IMR-90 (cell line): ENCODE data around the gene GOLIM4. TPM values are rescaled to one million over a fixed set of nuclear protein-coding genes. Genes with fewer than 3 reads are reported as not detected.
A peak's percentile ranks its signal among the peaks of the same experiment; 100 is the strongest.

Experiments used
- ATAC-seq: fragments of 200-7000 bp; cut with Tn5 transposase; 2 replicates; pipeline ENCODE4 v1.9.1; 2020; ENCODE audit warnings: low read depth, mild to moderate bottlenecking, moderate library complexity
- BruUV-seq: library from RNA; stranded (reverse); fragments of 400-500 nt; replicated peaks from 2 replicates; lab custom pipeline; 2021; lab: Mats Ljungman, UMichigan
- CTCF ChIA-PET: fragments of 300-600 bp; formaldehyde crosslinking; extraction: SDS; loops from one replicate; lab custom pipeline; 2021; ENCODE audit warnings: antibody characterized with exemption; lab: Yijun Ruan, JAX
- POLR2A ChIA-PET: fragments of 300-600 bp; sonication (Branson Sonifier 250); formaldehyde crosslinking; loops from one replicate; lab custom pipeline; 2022; ENCODE audit warnings: antibody characterized with exemption; ENCODE audit not compliant: unreplicated experiment; lab: Charles Lee
- DNase-seq: peaks from one replicate; pipeline ENCODE4 v3.0.0; 2013
- H2AFZ ChIP-seq: replicated peaks from 2 replicates; pipeline ENCODE3; 2013; ENCODE audit warnings: low read length, mild to moderate bottlenecking; ENCODE audit not compliant: poor library complexity
- H2AK5ac ChIP-seq: 2 replicates; pipeline ENCODE4 v1.6.1; 2013; ENCODE audit warnings: low read depth, low read length, inconsistent platforms
- H2AK9ac ChIP-seq: replicated peaks from 2 replicates; pipeline ENCODE3; 2013; ENCODE audit warnings: mild to moderate bottlenecking, low read depth, low read length, moderate library complexity; ENCODE audit not compliant: poor library complexity
- H2BK120ac ChIP-seq: 2 replicates; pipeline ENCODE4 v1.6.1; 2013; ENCODE audit warnings: low read depth, low read length, inconsistent platforms
- H2BK15ac ChIP-seq: 3 replicates; pipeline ENCODE4 v1.6.1; 2013; ENCODE audit warnings: low read depth, low read length, inconsistent platforms
- H2BK20ac ChIP-seq: 2 replicates; pipeline ENCODE4 v1.6.1; 2013; ENCODE audit warnings: low read depth, mild to moderate bottlenecking, inconsistent platforms, low read length, moderate library complexity
- H2BK5ac ChIP-seq: 2 replicates; pipeline ENCODE4 v1.6.1; 2013; ENCODE audit warnings: mild to moderate bottlenecking, low read depth, low read length, inconsistent platforms; ENCODE audit not compliant: poor library complexity, severe bottlenecking
- H3K14ac ChIP-seq: replicated peaks from 2 replicates; pipeline ENCODE4 v1.6.1; 2013; ENCODE audit warnings: low read depth, low read length, inconsistent platforms
- H3K18ac ChIP-seq: 2 replicates; pipeline ENCODE4 v1.6.1; 2013; ENCODE audit warnings: low read depth, low read length, control low read depth
- H3K23ac ChIP-seq: 2 replicates; pipeline ENCODE4 v1.6.1; 2013; ENCODE audit warnings: low read depth, low read length, inconsistent platforms
- H3K27ac ChIP-seq: 2 replicates; pipeline ENCODE4 v1.5.1; 2013; ENCODE audit warnings: mild to moderate bottlenecking, control low read depth, low read length; ENCODE audit not compliant: insufficient read depth
- H3K27me3 ChIP-seq: 2 replicates; pipeline ENCODE4 v1.6.1; 2013; ENCODE audit warnings: low read length; ENCODE audit not compliant: control insufficient read depth, insufficient read depth
- H3K36me3 ChIP-seq: 2 replicates; pipeline ENCODE4 v1.6.1; 2013; ENCODE audit warnings: low read length, mixed read lengths; ENCODE audit not compliant: control insufficient read depth, insufficient read depth
- H3K4ac ChIP-seq: 2 replicates; pipeline ENCODE4 v1.6.1; 2013; ENCODE audit warnings: low read depth, low read length, inconsistent platforms
- H3K4me1 ChIP-seq: 2 replicates; pipeline ENCODE4 v1.6.1; 2013; ENCODE audit warnings: low read length, mixed read lengths; ENCODE audit not compliant: control insufficient read depth, insufficient read depth
- H3K4me2 ChIP-seq: 2 replicates; pipeline ENCODE4 v1.6.1; 2013; ENCODE audit warnings: low read depth, mild to moderate bottlenecking, control low read depth, low read length, moderate library complexity
- H3K4me3 ChIP-seq: 2 replicates; pipeline ENCODE4 v1.5.1; 2013; ENCODE audit warnings: low read depth, mild to moderate bottlenecking, control low read depth, low read length, moderate library complexity; ENCODE audit not compliant: insufficient read depth
- H3K56ac ChIP-seq: 2 replicates; pipeline ENCODE4 v1.6.1; 2013; ENCODE audit warnings: low read length, inconsistent platforms; ENCODE audit not compliant: insufficient read depth; ENCODE audit errors: extremely low read depth
- H3K79me1 ChIP-seq, 2 experiments: 2 replicates each; pipeline ENCODE4 v1.6.1; 2013; ENCODE audit warnings: low read length in 2 of 2, inconsistent platforms in 1 of 2, low read depth in 1 of 2
- H3K9ac ChIP-seq: 2 replicates; pipeline ENCODE4 v1.6.1; 2013; ENCODE audit warnings: low read depth, low read length, control low read depth
- H3K9me1 ChIP-seq: 2 replicates; pipeline ENCODE4 v1.6.1; 2013; ENCODE audit warnings: low read length, inconsistent platforms; ENCODE audit not compliant: insufficient read depth
- H3K9me3 ChIP-seq: 2 replicates; pipeline ENCODE4 v1.6.1; 2013; ENCODE audit warnings: low read length; ENCODE audit not compliant: control insufficient read depth, insufficient read depth
- H4K20me1 ChIP-seq: 2 replicates; pipeline ENCODE4 v1.6.1; 2013; ENCODE audit warnings: low read length, inconsistent platforms; ENCODE audit not compliant: insufficient read depth
- H4K5ac ChIP-seq: 2 replicates; pipeline ENCODE4 v1.6.1; 2013; ENCODE audit warnings: mild to moderate bottlenecking, low read depth, low read length, control low read depth
- H4K8ac ChIP-seq, 2 experiments: 2 replicates each; pipeline ENCODE4 v1.6.1; 2013; ENCODE audit warnings: low read depth in 2 of 2, low read length in 2 of 2, control low read depth in 1 of 2, inconsistent platforms in 1 of 2
- H4K91ac ChIP-seq: 2 replicates; pipeline ENCODE4 v1.6.1; 2013; ENCODE audit warnings: low read depth, low read length, inconsistent platforms; ENCODE audit not compliant: insufficient read depth
- BHLHE40 ChIP-seq: fragments of 150-350 bp; IDR thresholded peaks from 2 replicates; pipeline ENCODE4 v1.6.1; 2016; ENCODE audit warnings: mild to moderate bottlenecking, low read depth, low read length
- CEBPB ChIP-seq: IDR thresholded peaks from 2 replicates; pipeline ENCODE4 v1.6.1; 2012; ENCODE audit warnings: low read depth, low read length, improper control_type of control experiment
- CHD1 ChIP-seq: IDR thresholded peaks from 2 replicates; pipeline ENCODE4 v1.6.1; 2012; ENCODE audit warnings: low read depth, low read length, improper control_type of control experiment
- FOS ChIP-seq: fragments of 150-350 bp; IDR thresholded peaks from 2 replicates; pipeline ENCODE4 v1.6.1; 2016; ENCODE audit warnings: low read depth, low read length
- MAFK ChIP-seq: IDR thresholded peaks from 2 replicates; pipeline ENCODE4 v1.6.1; 2012; ENCODE audit warnings: low read depth, low read length, improper control_type of control experiment
- MAZ ChIP-seq: IDR thresholded peaks from 2 replicates; pipeline ENCODE4 v1.6.1; 2012; ENCODE audit warnings: low read depth, mild to moderate bottlenecking, low read length, improper control_type of control experiment, moderate library complexity, borderline replicate concordance
- MXI1 ChIP-seq: IDR thresholded peaks from 2 replicates; pipeline ENCODE4 v1.6.1; 2012; ENCODE audit warnings: low read depth, mild to moderate bottlenecking, low read length, moderate library complexity, borderline replicate concordance
- NFE2L2 ChIP-seq: fragments of 150-350 bp; IDR thresholded peaks from 2 replicates; pipeline ENCODE4 v1.6.1; 2016; ENCODE audit warnings: low read depth, mild to moderate bottlenecking, low read length
- POLR2A ChIP-seq: IDR thresholded peaks from 2 replicates; pipeline ENCODE4 v1.6.1; 2012; ENCODE audit warnings: mild to moderate bottlenecking, low read depth, low read length
- RAD21 ChIP-seq: IDR thresholded peaks from 2 replicates; pipeline ENCODE4 v1.6.1; 2012; ENCODE audit warnings: low read length, improper control_type of control experiment
- RCOR1 ChIP-seq: IDR thresholded peaks from 2 replicates; pipeline ENCODE4 v1.6.1; 2012; ENCODE audit warnings: mild to moderate bottlenecking, low read length, improper control_type of control experiment; ENCODE audit not compliant: insufficient replicate concordance
- RFX5 ChIP-seq: IDR thresholded peaks from 2 replicates; pipeline ENCODE4 v1.8.0; 2012; ENCODE audit warnings: low read depth, mild to moderate bottlenecking, low read length, moderate library complexity
- SMC3 ChIP-seq: fragments of 150-350 bp; IDR thresholded peaks from 2 replicates; pipeline ENCODE4 v1.6.1; 2016; ENCODE audit warnings: low read depth, mild to moderate bottlenecking, antibody characterized with exemption, low read length, moderate library complexity
- WGBS, 2 experiments: methylation state at CpG; one replicate each; pipeline versions ENCODE4 v1.1.5 to v1.1.7; 2013; ENCODE audit warnings: missing lambda C conversion rate in 2 of 2; ENCODE audit not compliant: insufficient read length in 1 of 2; ENCODE audit errors: extremely low coverage in 2 of 2; 5-methylcytosine and 5-hydroxymethylcytosine counted together
- dilution Hi-C: fragments of 300-500 bp; cut with HindIII; formaldehyde crosslinking; loops from one replicate; pipeline ENCODE4 v1.14.3; 2018; ENCODE audit warnings: low sequenced_read_pairs; ENCODE audit not compliant: unreplicated experiment
- in situ Hi-C: fragments of 300-500 bp; cut with MboI; formaldehyde crosslinking; loops from 3 replicates; pipeline ENCODE4 v1.14.3; 2019; ENCODE audit warnings: low sequenced_read_pairs, inconsistent platforms, mixed read lengths
- intact Hi-C: fragments of 100-400 bp; cut with micrococcal nuclease; formaldehyde crosslinking; loops from 2 replicates; pipeline ENCODE4 v1.10.0; 2022
- polyA plus RNA-seq, 3 experiments: library from polyadenylated mRNA; depleted of rRNA; stranded (reverse); fragments of >200 nt; gene quantifications; 2 replicates each; pipeline ENCODE4 v1.2.3, GENCODE V29; 2012; ENCODE audit warnings: low replicate concordance in 1 of 3
- total RNA-seq: library from RNA; depleted of rRNA; stranded (reverse); fragments of >200 nt; gene quantifications from 2 replicates; pipeline ENCODE4 v1.2.3, GENCODE V29; 2012
- TF ChIP-seq, protein P1 (sequence below): fragments of 150-350 bp; IDR thresholded peaks from 2 replicates; pipeline ENCODE4 v1.6.1; 2017; ENCODE audit warnings: mild to moderate bottlenecking, antibody characterized with exemption, low read length, low read depth
- TF ChIP-seq, protein P2 (sequence below): conservative IDR thresholded peaks from 2 replicates; pipeline ENCODE4 v1.5.1; 2012; ENCODE audit warnings: mild to moderate bottlenecking, low read depth, low read length, improper control_type of control experiment
- TF ChIP-seq, protein P3 (sequence below): fragments of 150-350 bp; IDR thresholded peaks from 2 replicates; pipeline ENCODE4 v1.6.1; 2016; ENCODE audit warnings: low read depth, mild to moderate bottlenecking, low read length, moderate library complexity, borderline replicate concordance

Gene GOLIM4
- total and polyA plus RNA-seq, 2 of the 4 experiments (the other 2 are of a cell fraction) = 44.6 to 71.2 TPM

DNA sequence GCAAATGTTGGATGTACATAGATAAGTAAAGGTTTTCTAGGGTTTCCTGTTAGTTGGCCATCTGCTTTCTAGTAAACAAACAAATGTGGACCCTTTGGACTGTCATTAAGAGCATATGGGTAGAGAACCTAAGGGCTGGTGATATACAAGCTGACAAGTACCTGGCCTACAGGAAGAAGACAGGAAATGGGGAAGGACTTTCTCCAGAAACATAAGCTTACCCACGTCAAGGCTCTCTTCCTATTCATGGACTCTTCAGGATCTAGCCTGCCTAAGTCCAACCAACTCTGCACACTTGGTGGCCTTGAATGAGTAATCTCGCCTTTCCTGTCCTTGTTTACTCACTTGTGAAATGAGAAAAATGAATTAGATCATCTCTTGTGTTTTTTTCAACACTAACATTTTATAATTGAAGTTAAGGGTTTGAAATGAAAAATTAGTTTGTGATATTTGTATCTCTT is 22.2 kb upstream of the GOLIM4 start:
- in situ Hi-C loops (no loop called here), intact Hi-C loops (no loop called here), dilution Hi-C loops (no loop called here)
- H3K27ac ChIP-seq = no peak overlapping the region
- no peak overlapping the region for H3K23ac ChIP-seq
- no peak overlapping the region for H2BK5ac ChIP-seq
- no peak overlapping the region for H3K56ac ChIP-seq
- H3K4ac ChIP-seq = no peak overlapping the region
- no peak overlapping the region for H3K14ac ChIP-seq
- H3K4me3 ChIP-seq = no peak overlapping the region
- H3K9me1 ChIP-seq = no peaks in the 10 kb centered on the region
- no peak overlapping the region for H2AK9ac ChIP-seq
- BruUV-seq = no TSS peak
- H2BK15ac ChIP-seq = no peak overlapping the region
- H4K91ac ChIP-seq = no peak overlapping the region
- ATAC-seq = no peak
- H3K36me3 ChIP-seq = no peaks in the 10 kb centered on the region
- TF ChIP-seq NFE2L2 (no peak), RAD21 (no peak), POLR2A (no peak), RFX5 (no peak), SMC3 (no peak), RCOR1 (no peak), CHD1 (no peak), MAZ (no peak), FOS (no peak), MAFK (no peak), CEBPB (no peak), BHLHE40 (no peak), MXI1 (no peak)
- TF ChIP-seq, protein P1, sequence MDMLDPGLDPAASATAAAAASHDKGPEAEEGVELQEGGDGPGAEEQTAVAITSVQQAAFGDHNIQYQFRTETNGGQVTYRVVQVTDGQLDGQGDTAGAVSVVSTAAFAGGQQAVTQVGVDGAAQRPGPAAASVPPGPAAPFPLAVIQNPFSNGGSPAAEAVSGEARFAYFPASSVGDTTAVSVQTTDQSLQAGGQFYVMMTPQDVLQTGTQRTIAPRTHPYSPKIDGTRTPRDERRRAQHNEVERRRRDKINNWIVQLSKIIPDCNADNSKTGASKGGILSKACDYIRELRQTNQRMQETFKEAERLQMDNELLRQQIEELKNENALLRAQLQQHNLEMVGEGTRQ = no peak
- TF ChIP-seq, protein P2, sequence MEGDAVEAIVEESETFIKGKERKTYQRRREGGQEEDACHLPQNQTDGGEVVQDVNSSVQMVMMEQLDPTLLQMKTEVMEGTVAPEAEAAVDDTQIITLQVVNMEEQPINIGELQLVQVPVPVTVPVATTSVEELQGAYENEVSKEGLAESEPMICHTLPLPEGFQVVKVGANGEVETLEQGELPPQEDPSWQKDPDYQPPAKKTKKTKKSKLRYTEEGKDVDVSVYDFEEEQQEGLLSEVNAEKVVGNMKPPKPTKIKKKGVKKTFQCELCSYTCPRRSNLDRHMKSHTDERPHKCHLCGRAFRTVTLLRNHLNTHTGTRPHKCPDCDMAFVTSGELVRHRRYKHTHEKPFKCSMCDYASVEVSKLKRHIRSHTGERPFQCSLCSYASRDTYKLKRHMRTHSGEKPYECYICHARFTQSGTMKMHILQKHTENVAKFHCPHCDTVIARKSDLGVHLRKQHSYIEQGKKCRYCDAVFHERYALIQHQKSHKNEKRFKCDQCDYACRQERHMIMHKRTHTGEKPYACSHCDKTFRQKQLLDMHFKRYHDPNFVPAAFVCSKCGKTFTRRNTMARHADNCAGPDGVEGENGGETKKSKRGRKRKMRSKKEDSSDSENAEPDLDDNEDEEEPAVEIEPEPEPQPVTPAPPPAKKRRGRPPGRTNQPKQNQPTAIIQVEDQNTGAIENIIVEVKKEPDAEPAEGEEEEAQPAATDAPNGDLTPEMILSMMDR = no peak
- TF ChIP-seq, protein P3, sequence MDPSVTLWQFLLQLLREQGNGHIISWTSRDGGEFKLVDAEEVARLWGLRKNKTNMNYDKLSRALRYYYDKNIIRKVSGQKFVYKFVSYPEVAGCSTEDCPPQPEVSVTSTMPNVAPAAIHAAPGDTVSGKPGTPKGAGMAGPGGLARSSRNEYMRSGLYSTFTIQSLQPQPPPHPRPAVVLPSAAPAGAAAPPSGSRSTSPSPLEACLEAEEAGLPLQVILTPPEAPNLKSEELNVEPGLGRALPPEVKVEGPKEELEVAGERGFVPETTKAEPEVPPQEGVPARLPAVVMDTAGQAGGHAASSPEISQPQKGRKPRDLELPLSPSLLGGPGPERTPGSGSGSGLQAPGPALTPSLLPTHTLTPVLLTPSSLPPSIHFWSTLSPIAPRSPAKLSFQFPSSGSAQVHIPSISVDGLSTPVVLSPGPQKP = no peak
- H2AK5ac ChIP-seq = no peak overlapping the region
- ChIA-PET CTCF (no interaction called here), POLR2A (no interaction called here)
- H2BK20ac ChIP-seq = no peak overlapping the region
- peaks cover 5% of the 10 kb centered on the region for H3K4me1 ChIP-seq
- H4K5ac ChIP-seq = no peak overlapping the region
- H3K4me2 ChIP-seq = no peak overlapping the region
- DNase-seq = no peak
- H3K9ac ChIP-seq = no peak overlapping the region
- H3K18ac ChIP-seq = peak overlapping the region; percentile 68
- H2AFZ ChIP-seq = no peak overlapping the region
- no peaks in the 10 kb centered on the region for H3K79me1 ChIP-seq
- no CpG with 5 or more reads among the region's 2 CpGs for WGBS, 2 experiments
- no peaks in the 10 kb centered on the region for H3K27me3 ChIP-seq
- no peak overlapping the region for H2BK120ac ChIP-seq
- H4K8ac ChIP-seq = no peak overlapping the region
- H4K20me1 ChIP-seq = no peaks in the 10 kb centered on the region
- H3K9me3 ChIP-seq = no peaks in the 10 kb centered on the region
